Heart left ventricle (tissue), 13 donors: ENCODE results near the gene FBXW12.

Experiments used
- POLR2A ChIP-seq, 2 donors: fragments of 450-650 bp; IDR thresholded peaks; one replicate each; pipeline ENCODE4 v1.6.1; 2017; ENCODE audit warnings: antibody characterized with exemption in 2 of 2, mild to moderate bottlenecking in 2 of 2, moderate library complexity in 2 of 2
- TF ChIP-seq, protein P1 (sequence below), 12 donors: fragments of 200-600 bp; sonication (generic) in 4 of 12; IDR thresholded peaks; one replicate each; pipeline versions ENCODE4 v1.5.0 to v1.8.0; 2018 to 2022; ENCODE audit warnings: antibody characterized with exemption in 12 of 12, mild to moderate bottlenecking in 5 of 12
- donor health status: ischemic (EF 13 %, LVEDD 7.1; RV severe dilation, severe dysfunction).
- donor health status: DM: no; HTN: yes; CAD: no.
- donor health status: DM: no; HTN: no; CAD: no.
- donor health status: ischemic (EF 25% LVEDD 6.9; RV normal size, moderate dysfunction).
- donor health status: ischemic (EF 25% LVEDD 5.7; RV mildly dilated, moderate dysfunction).
- donor health status: ischemic (EF 35%, LVEDD 5.7; RV mildly dilated, moderate dysfunction).
- donor health status: nonischemic (EF 11% LVEDD 7.7; RV severe dilation, severe dysfunction).
- donor health status: DM: yes; HTN: yes; CAD: no.
- donor health status: PGD.
- donor health status: ischemic (EF 29% LVEDD 5.4; RV normal size, mild dysfunction).
- donor health status: nonischemic (EF 23%, LVEDD 6.1; RV moderate dilation, normal function).

DNA sequence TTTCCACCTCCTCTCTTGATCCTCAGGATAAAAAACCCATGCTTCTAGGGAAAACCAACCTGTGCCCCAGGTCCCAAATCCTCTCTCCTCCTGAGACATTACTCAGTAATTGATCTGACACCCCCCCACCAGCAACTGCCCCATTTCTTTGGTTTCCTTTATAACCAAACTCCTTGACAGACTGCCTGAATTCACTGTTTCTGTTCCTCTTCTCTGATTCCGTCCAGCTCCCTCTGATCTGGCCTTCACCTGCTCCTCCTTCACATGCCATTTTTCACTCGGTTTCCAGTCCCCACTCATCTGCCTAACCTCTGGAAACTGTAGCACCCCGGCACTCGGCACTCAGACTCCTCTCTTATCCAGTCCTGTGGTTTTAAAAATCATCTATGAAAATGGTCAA, 65.8 kb downstream of the FBXW12 start:
- TF ChIP-seq, protein P1, sequence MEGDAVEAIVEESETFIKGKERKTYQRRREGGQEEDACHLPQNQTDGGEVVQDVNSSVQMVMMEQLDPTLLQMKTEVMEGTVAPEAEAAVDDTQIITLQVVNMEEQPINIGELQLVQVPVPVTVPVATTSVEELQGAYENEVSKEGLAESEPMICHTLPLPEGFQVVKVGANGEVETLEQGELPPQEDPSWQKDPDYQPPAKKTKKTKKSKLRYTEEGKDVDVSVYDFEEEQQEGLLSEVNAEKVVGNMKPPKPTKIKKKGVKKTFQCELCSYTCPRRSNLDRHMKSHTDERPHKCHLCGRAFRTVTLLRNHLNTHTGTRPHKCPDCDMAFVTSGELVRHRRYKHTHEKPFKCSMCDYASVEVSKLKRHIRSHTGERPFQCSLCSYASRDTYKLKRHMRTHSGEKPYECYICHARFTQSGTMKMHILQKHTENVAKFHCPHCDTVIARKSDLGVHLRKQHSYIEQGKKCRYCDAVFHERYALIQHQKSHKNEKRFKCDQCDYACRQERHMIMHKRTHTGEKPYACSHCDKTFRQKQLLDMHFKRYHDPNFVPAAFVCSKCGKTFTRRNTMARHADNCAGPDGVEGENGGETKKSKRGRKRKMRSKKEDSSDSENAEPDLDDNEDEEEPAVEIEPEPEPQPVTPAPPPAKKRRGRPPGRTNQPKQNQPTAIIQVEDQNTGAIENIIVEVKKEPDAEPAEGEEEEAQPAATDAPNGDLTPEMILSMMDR (IDR thresholded peaks at IDR 0.05): no peak
- TF ChIP-seq POLR2A (IDR thresholded peaks at IDR 0.05): no peak
